Putamen (tissue), 1 donor: ENCODE measurements around the gene MDFIC.
A peak's percentile ranks its signal among the peaks of the same experiment; 100 is the strongest.

Source experiments
- DNase-seq: peaks from one replicate; pipeline ENCODE4 v3.0.0-alpha.2; 2016; ENCODE audit warnings: low spot score

The MDFIC gene

GRCh38 chr7:114997487-114998404 lies 75.9 kb downstream of the MDFIC start:
- no peak for DNase-seq

GRCh38 chr7:115004121-115004520 lies 82.2 kb downstream of the MDFIC start:
- DNase-seq: no peak

GRCh38 chr7:115005251-115005650 lies 83.4 kb downstream of the MDFIC start:
- DNase-seq: no peak

- DNase-seq: no peak
These were observed 84.1 kb downstream of the MDFIC start for GRCh38 chr7:115005953-115006352.

GRCh38 chr7:115007751-115008150 lies 85.9 kb downstream of the MDFIC start:
- no peak for DNase-seq

- DNase-seq: peak; percentile 2
These were observed 86.7 kb downstream of the MDFIC start for GRCh38 chr7:115008465-115009114.

GRCh38 chr7:115009139-115009538 lies 87.2 kb downstream of the MDFIC start:
- no peak for DNase-seq

GRCh38 chr7:115009736-115010440 lies 88.0 kb downstream of the MDFIC start:
- no peak for DNase-seq

GRCh38 chr7:115010441-115010820 lies 88.5 kb downstream of the MDFIC start:
- no peak for DNase-seq

- no peak for DNase-seq
These were observed 92.0 kb downstream of the MDFIC start for GRCh38 chr7:115013886-115014285.

- no peak for DNase-seq
These were observed 92.9 kb downstream of the MDFIC start for GRCh38 chr7:115014794-115015193.

GRCh38 chr7:115015619-115016018 lies 93.7 kb downstream of the MDFIC start:
- no peak for DNase-seq

GRCh38 chr7:115019882-115020605 lies 98.2 kb downstream of the MDFIC start:
- no peak for DNase-seq

GRCh38 chr7:115023219-115023618 lies 101.3 kb downstream of the MDFIC start:
- no peak for DNase-seq

- no peak for DNase-seq
These were observed 102.4 kb downstream of the MDFIC start for GRCh38 chr7:115024276-115024675.

GRCh38 chr7:115032715-115033703 lies 111.1 kb downstream of the MDFIC start:
- no peak for DNase-seq

- DNase-seq: no peak
These were observed 112.1 kb downstream of the MDFIC start for GRCh38 chr7:115033917-115034459.

- DNase-seq: no peak
These were observed 112.6 kb downstream of the MDFIC start for GRCh38 chr7:115034515-115034914.

GRCh38 chr7:115037128-115037802 lies 115.4 kb downstream of the MDFIC start:
- no peak for DNase-seq

- no peak for DNase-seq
These were observed 116.3 kb downstream of the MDFIC start for GRCh38 chr7:115038158-115038557.
